HEK293 (cell line): Measurements from ENCODE around the gene SLC25A25.
"Not testable (repeated sequence)": the region's sequence is repeated elsewhere in the genome, so short reads cannot be mapped to it uniquely, and the experiment has no call there.

Experiments used
- CTCF ChIA-PET: fragments of 350-600 bp; formaldehyde crosslinking; extraction: SDS; loops from one replicate; lab custom pipeline; 2021; ENCODE audit warnings: antibody characterized with exemption; lab: Yijun Ruan, JAX
- POLR2A ChIA-PET: fragments of 300-600 bp; formaldehyde crosslinking; extraction: SDS; loops from one replicate; lab custom pipeline; 2020; ENCODE audit warnings: antibody characterized with exemption, inconsistent platforms; lab: Yijun Ruan, JAX
- H3K27ac ChIP-seq: fragments of 200-500 bp; sonication (Bioruptor generic); 2 replicates; pipeline ENCODE4 v1.5.1; 2014; ENCODE audit warnings: low read depth, low read length, control low read depth, inconsistent platforms; ENCODE audit errors: extremely low read depth
- H3K36me3 ChIP-seq, 2 experiments: fragments of 200-500 bp in 1 of 2; sonication (Bioruptor generic) in 1 of 2; 1 replicate in 1 of 2; 2 replicates in 1 of 2; pipeline ENCODE4 v1.5.1; 2014 to 2017; ENCODE audit warnings: inconsistent platforms in 2 of 2, low read length in 2 of 2; ENCODE audit not compliant: control insufficient read depth in 2 of 2, insufficient read depth in 1 of 2
- H3K4me1 ChIP-seq: fragments of 200-500 bp; sonication (Bioruptor generic); 2 replicates; pipeline ENCODE4 v1.5.1; 2014; ENCODE audit warnings: mild to moderate bottlenecking, low read length, inconsistent platforms; ENCODE audit not compliant: control insufficient read depth, insufficient read depth
- H3K4me3 ChIP-seq: 2 replicates; pipeline ENCODE4 v1.5.1; 2011; ENCODE audit warnings: low read depth, mild to moderate bottlenecking, control low read depth, low read length, moderate library complexity
- H3K9me3 ChIP-seq: fragments of 200-500 bp; sonication (Bioruptor generic); 2 replicates; pipeline ENCODE4 v1.5.1; 2014; ENCODE audit warnings: low read depth, low read length, inconsistent platforms; ENCODE audit not compliant: control insufficient read depth, insufficient read depth
- FEZF1 ChIP-seq: fragments of 450-650 bp; formaldehyde crosslinking; IDR thresholded peaks from 2 replicates; pipeline ENCODE4 v1.5.1; 2016; ENCODE audit warnings: missing biosample characterization, missing genetic modification characterization
- GLIS1 ChIP-seq: fragments of 450-650 bp; formaldehyde crosslinking; IDR thresholded peaks from 2 replicates; pipeline ENCODE4 v1.5.1; 2016; ENCODE audit warnings: missing biosample characterization, missing genetic modification characterization
- GLIS2 ChIP-seq: fragments of 450-650 bp; formaldehyde crosslinking; IDR thresholded peaks from 2 replicates; pipeline ENCODE4 v1.5.1; 2016; ENCODE audit warnings: missing biosample characterization, missing genetic modification characterization
- REST ChIP-seq: fragments of 450-650 bp; formaldehyde crosslinking; IDR thresholded peaks from 2 replicates; pipeline ENCODE4 v1.5.1; 2016; ENCODE audit warnings: missing biosample characterization, missing genetic modification characterization
- ZBTB1 ChIP-seq: fragments of 450-650 bp; formaldehyde crosslinking; IDR thresholded peaks from 2 replicates; pipeline ENCODE4 v1.5.1; 2016; ENCODE audit warnings: missing biosample characterization, missing genetic modification characterization
- ZBTB17 ChIP-seq: fragments of 450-650 bp; formaldehyde crosslinking; IDR thresholded peaks from 2 replicates; pipeline ENCODE4 v1.5.1; 2016; ENCODE audit warnings: missing biosample characterization, missing genetic modification characterization
- ZBTB44 ChIP-seq: fragments of 450-650 bp; IDR thresholded peaks from 2 replicates; pipeline ENCODE4 v1.5.1; 2018; ENCODE audit warnings: missing biosample characterization, mild to moderate bottlenecking, missing genetic modification characterization
- ZNF18 ChIP-seq: fragments of 450-650 bp; formaldehyde crosslinking; IDR thresholded peaks from 2 replicates; pipeline ENCODE4 v1.5.1; 2016; ENCODE audit warnings: missing biosample characterization, missing genetic modification characterization
- ZNF2 ChIP-seq: fragments of 450-650 bp; formaldehyde crosslinking; IDR thresholded peaks from 2 replicates; pipeline ENCODE4 v1.5.1; 2016; ENCODE audit warnings: missing biosample characterization, missing genetic modification characterization
- ZNF449 ChIP-seq: fragments of 450-650 bp; formaldehyde crosslinking; IDR thresholded peaks from 2 replicates; pipeline ENCODE4 v1.5.1; 2017; ENCODE audit warnings: missing biosample characterization, mild to moderate bottlenecking, missing genetic modification characterization, moderate library complexity
- ZNF658 ChIP-seq: fragments of 450-650 bp; formaldehyde crosslinking; IDR thresholded peaks from 2 replicates; pipeline ENCODE4; 2016; ENCODE audit warnings: missing biosample characterization, missing genetic modification characterization
- ZNF747 ChIP-seq: fragments of 450-650 bp; formaldehyde crosslinking; IDR thresholded peaks from 2 replicates; pipeline ENCODE4 v1.5.1; 2016; ENCODE audit warnings: missing biosample characterization, missing genetic modification characterization

SLC25A25 gene

GRCh38 chr9:128043467-128043868, 24.6 kb upstream of the SLC25A25 start:
- no peaks in the 10 kb centered on the region for H3K36me3 ChIP-seq
- CTCF ChIA-PET = interaction anchor here (0.5 to 1.4 kb wide), 4 partner anchors 9 to 99 kb away, joined by 3 to 4 read pairs (median 4); no protein-coding TSS in a partner anchor
- no peaks in the 10 kb centered on the region for H3K4me1 ChIP-seq
- TF ChIP-seq ZNF658 (tag by site-specific recombination) = no peak
- peak; percentile 78 for TF ChIP-seq GLIS1
- H3K27ac ChIP-seq = no peak overlapping the region
- POLR2A ChIA-PET = interaction anchor here (1.1 kb wide), 1 partner anchor 24 kb away, joined by 4 read pairs; the partner anchor contains the start of genes NAIF1 and SLC25A25
- no peaks in the 10 kb centered on the region for H3K9me3 ChIP-seq
- H3K4me3 ChIP-seq = no peak overlapping the region

GRCh38 chr9:128045409-128045808, 22.6 kb upstream of the SLC25A25 start:
- POLR2A ChIA-PET = interaction anchor here (0.6 to 1.5 kb wide), 2 partner anchors 22 to 243 kb away, joined by 3 read pairs; partner anchors contain the start of gene NAIF1
- CTCF ChIA-PET = interaction anchor here (0.7 to 5.2 kb wide), 6 partner anchors 10 to 103 kb away, joined by 3 to 36 read pairs (median 4); partner anchors contain the start of gene NAIF1

GRCh38 chr9:128045831-128046230, 22.2 kb upstream of the SLC25A25 start:
- H3K4me1 ChIP-seq = no peaks in the 10 kb centered on the region
- H3K27ac ChIP-seq = no peak overlapping the region
- TF ChIP-seq ZBTB17 (tag by site-specific recombination) (no peak), FEZF1 (tag by site-specific recombination) (no peak), ZBTB44 (tag by site-specific recombination) (no peak), ZNF449 (tag by site-specific recombination) (no peak), ZNF18 (tag by site-specific recombination) (no peak), ZBTB1 (tag by site-specific recombination) (no peak), ZNF2 (tag by site-specific recombination) (no peak), ZNF747 (tag by site-specific recombination) (no peak), GLIS2 (tag by site-specific recombination) (no peak), REST (tag by site-specific recombination) (no peak)
- H3K9me3 ChIP-seq = no peaks in the 10 kb centered on the region
- ChIA-PET POLR2A (interaction anchor here (0.6 to 1.5 kb wide), 3 partner anchors 22 to 244 kb away, joined by 3 read pairs; partner anchors contain the start of gene NAIF1), CTCF (interaction anchor here (0.7 to 5.2 kb wide), 6 partner anchors 10 to 103 kb away, joined by 3 to 36 read pairs (median 4); partner anchors contain the start of gene NAIF1)
- no peaks in the 10 kb centered on the region for H3K36me3 ChIP-seq
- no peak overlapping the region for H3K4me3 ChIP-seq

More at GRCh38 chr9:128045409-128045808, 22.6 kb upstream of the SLC25A25 start:
- H3K4me3 ChIP-seq, H3K36me3 ChIP-seq, H3K9me3 ChIP-seq, H3K4me1 ChIP-seq, H3K27ac ChIP-seq: not testable (repeated sequence)
